ENCODE results near the gene C1QTNF2.

Gene C1QTNF2

DNA sequence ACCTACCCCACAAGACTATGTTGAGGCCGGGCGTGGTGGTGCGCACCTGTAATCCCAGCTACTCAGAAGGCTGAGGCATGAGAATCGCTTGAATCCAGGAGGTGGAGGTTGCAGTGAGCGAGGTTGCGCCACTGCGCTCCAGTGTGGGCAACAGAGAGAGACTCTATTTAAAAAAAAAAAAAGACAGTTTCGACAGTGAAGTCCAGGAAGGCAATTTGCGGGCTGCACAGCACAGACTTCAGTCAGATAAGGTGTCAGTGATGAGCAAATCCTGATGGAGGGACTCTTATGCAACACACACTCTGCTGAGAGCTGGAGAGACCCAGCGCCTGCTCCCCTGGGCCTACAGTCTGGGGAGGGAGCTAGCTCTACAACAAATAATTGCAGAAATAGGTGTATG is 72.2 kb downstream of the C1QTNF2 start:
- Histone ChIP-seq H3K27ac (ENCODE audit: low read length) (no peak overlapping the region), H3F3A (ENCODE audit: insufficient read depth, low read length) (no peaks in the 10 kb centered on the region), H3K36me3 (replicated peaks; ENCODE audit: insufficient read depth, low read length) (no peaks in the 10 kb centered on the region), H3K9me3 (replicated peaks; ENCODE audit: insufficient read depth, low read length) (no peaks in the 10 kb centered on the region), H3K27me3 (replicated peaks; ENCODE audit: insufficient read depth, low read length) (no peaks in the 10 kb centered on the region), H3K4me1 (ENCODE audit: low read length) (no peaks in the 10 kb centered on the region), H3K9ac (ENCODE audit: low read length) (no peak overlapping the region), H3K9me2 (replicated peaks; ENCODE audit: insufficient read depth, low read length) (no peaks in the 10 kb centered on the region), H2AFZ (ENCODE audit: low read length) (no peak overlapping the region), H3K4me3 (ENCODE audit: low read length) (no peak overlapping the region), H4K20me1 (ENCODE audit: insufficient read depth, low read length) (no peaks in the 10 kb centered on the region), H3K4me2 (ENCODE audit: low read depth, low read length) (no peak overlapping the region), H3K79me2 (ENCODE audit: low read length) (no peaks in the 10 kb centered on the region)
- DNase-seq: no peak
- TF ChIP-seq EZH2phosphoT487 (IDR thresholded peaks at IDR 0.05; ENCODE audit: low read length) (no peak), EZH2 (optimal IDR thresholded peaks at IDR 0.05; ENCODE audit: low read depth, low read length) (no peak)
- TF ChIP-seq, protein P1, sequence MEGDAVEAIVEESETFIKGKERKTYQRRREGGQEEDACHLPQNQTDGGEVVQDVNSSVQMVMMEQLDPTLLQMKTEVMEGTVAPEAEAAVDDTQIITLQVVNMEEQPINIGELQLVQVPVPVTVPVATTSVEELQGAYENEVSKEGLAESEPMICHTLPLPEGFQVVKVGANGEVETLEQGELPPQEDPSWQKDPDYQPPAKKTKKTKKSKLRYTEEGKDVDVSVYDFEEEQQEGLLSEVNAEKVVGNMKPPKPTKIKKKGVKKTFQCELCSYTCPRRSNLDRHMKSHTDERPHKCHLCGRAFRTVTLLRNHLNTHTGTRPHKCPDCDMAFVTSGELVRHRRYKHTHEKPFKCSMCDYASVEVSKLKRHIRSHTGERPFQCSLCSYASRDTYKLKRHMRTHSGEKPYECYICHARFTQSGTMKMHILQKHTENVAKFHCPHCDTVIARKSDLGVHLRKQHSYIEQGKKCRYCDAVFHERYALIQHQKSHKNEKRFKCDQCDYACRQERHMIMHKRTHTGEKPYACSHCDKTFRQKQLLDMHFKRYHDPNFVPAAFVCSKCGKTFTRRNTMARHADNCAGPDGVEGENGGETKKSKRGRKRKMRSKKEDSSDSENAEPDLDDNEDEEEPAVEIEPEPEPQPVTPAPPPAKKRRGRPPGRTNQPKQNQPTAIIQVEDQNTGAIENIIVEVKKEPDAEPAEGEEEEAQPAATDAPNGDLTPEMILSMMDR (IDR thresholded peaks at IDR 0.05; ENCODE audit: low read length): no peak

DNA sequence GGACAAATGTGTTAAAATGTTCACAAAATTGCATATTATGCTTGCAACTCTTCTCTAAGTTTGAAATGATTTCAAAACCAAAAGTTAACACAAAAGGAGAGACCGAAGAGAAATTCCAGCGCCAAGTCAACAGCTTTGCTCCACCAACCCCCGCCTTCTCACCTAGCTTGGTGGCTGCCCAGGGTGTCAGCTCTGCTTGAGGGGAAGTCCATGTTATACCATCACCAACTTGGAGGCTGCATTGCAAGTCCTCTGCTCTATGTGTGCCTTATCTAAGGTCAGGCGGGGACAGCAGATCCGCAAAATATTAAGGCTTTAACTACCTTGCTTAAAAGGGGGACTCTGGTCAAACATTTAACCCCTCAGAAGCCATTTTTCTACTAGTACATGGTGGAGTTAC is 72.7 kb downstream of the C1QTNF2 start:
- H3K4me1 ChIP-seq (ENCODE audit: low read length): no peaks in the 10 kb centered on the region
- no peak overlapping the region for H3K27ac ChIP-seq (ENCODE audit: low read length)
- H3K9ac ChIP-seq (ENCODE audit: low read length): no peak overlapping the region
- no peaks in the 10 kb centered on the region for H3K27me3 ChIP-seq (replicated peaks; ENCODE audit: insufficient read depth, low read length)
- H4K20me1 ChIP-seq (ENCODE audit: insufficient read depth, low read length): no peaks in the 10 kb centered on the region
- no peaks in the 10 kb centered on the region for H3K9me3 ChIP-seq (replicated peaks; ENCODE audit: insufficient read depth, low read length)
- H3K4me2 ChIP-seq (ENCODE audit: low read depth, low read length): no peak overlapping the region
- H2AFZ ChIP-seq (ENCODE audit: low read length): no peak overlapping the region
- no peaks in the 10 kb centered on the region for H3F3A ChIP-seq (ENCODE audit: insufficient read depth, low read length)
- H3K9me2 ChIP-seq (replicated peaks; ENCODE audit: insufficient read depth, low read length): no peaks in the 10 kb centered on the region
- no peaks in the 10 kb centered on the region for H3K79me2 ChIP-seq (ENCODE audit: low read length)
- H3K36me3 ChIP-seq (replicated peaks; ENCODE audit: insufficient read depth, low read length): no peaks in the 10 kb centered on the region
- H3K4me3 ChIP-seq (ENCODE audit: low read length): no peak overlapping the region
- no peak for DNase-seq
- TF ChIP-seq EZH2 (optimal IDR thresholded peaks at IDR 0.05; ENCODE audit: low read depth, low read length) (no peak), EZH2phosphoT487 (IDR thresholded peaks at IDR 0.05; ENCODE audit: low read length) (no peak)
- TF ChIP-seq, protein P1 (IDR thresholded peaks at IDR 0.05; ENCODE audit: low read length): no peak
